HepG2 (cell line): ENCODE results near the gene COMT. TPM values are rescaled to one million over a fixed set of nuclear protein-coding genes. Genes with fewer than 3 reads are reported as not detected.

Source experiments
- ATF2 ChIP-seq: sonication (generic); formaldehyde crosslinking; IDR thresholded peaks from 2 replicates; pipeline ENCODE4 v1.4.0; 2020; ENCODE audit warnings: missing genetic modification reagents
- ATF7-NPFF ChIP-seq: sonication (generic); formaldehyde crosslinking; IDR thresholded peaks from 2 replicates; pipeline ENCODE4 v1.8.1; 2023; ENCODE audit warnings: mild to moderate bottlenecking, low read depth, missing genetic modification reagents, moderate library complexity
- BRF2 ChIP-seq: sonication (generic); formaldehyde crosslinking; IDR thresholded peaks from 2 replicates; pipeline ENCODE4 v1.8.1; 2022; ENCODE audit warnings: mild to moderate bottlenecking, missing genetic modification reagents
- CCDC6 ChIP-seq: sonication (generic); formaldehyde crosslinking; IDR thresholded peaks from 2 replicates; pipeline ENCODE4 v1.8.1; 2022; ENCODE audit warnings: mild to moderate bottlenecking, missing genetic modification reagents, moderate library complexity
- CHD4 ChIP-seq: fragments of 200-600 bp; sonication (generic); IDR thresholded peaks from 2 replicates; pipeline ENCODE4 v1.7.0; 2017; ENCODE audit warnings: mild to moderate bottlenecking, low read length, borderline replicate concordance
- FOSL2 ChIP-seq: sonication (generic); formaldehyde crosslinking; IDR thresholded peaks from 2 replicates; pipeline ENCODE4 v1.4.0; 2020; ENCODE audit warnings: missing genetic modification reagents
- KAT2B ChIP-seq: fragments of 150-350 bp; IDR thresholded peaks from 2 replicates; pipeline ENCODE4 v1.6.1; 2014; ENCODE audit warnings: low read depth, low read length, borderline replicate concordance
- MAF1 ChIP-seq: sonication (generic); formaldehyde crosslinking; IDR thresholded peaks from 2 replicates; pipeline ENCODE4 v1.5.0; 2020; ENCODE audit warnings: missing genetic modification reagents, borderline replicate concordance
- MAX ChIP-seq: IDR thresholded peaks from 2 replicates; pipeline ENCODE4 v1.6.1; 2012; ENCODE audit warnings: inconsistent platforms
- NCOR1 ChIP-seq: fragments of 200-600 bp; sonication (generic); IDR thresholded peaks from 2 replicates; pipeline ENCODE4 v1.7.0; 2017; ENCODE audit warnings: antibody characterized with exemption, low read length, borderline replicate concordance
- RXRA ChIP-seq: sonication (generic); formaldehyde crosslinking; IDR thresholded peaks from 2 replicates; pipeline ENCODE4 v1.5.1; 2020; ENCODE audit warnings: missing genetic modification reagents
- SP1 ChIP-seq, 2 experiments: fragments of 450-650 bp in 1 of 2; sonication (generic) in 1 of 2; formaldehyde crosslinking in 1 of 2; IDR thresholded peaks; 2 replicates each; pipeline versions ENCODE4 v1.4.0 to v1.6.1; 2016 to 2020; ENCODE audit warnings: missing genetic modification reagents in 1 of 2
- SP2 ChIP-seq: sonication (generic); formaldehyde crosslinking; IDR thresholded peaks from 2 replicates; pipeline ENCODE4 v1.5.1; 2020; ENCODE audit warnings: mild to moderate bottlenecking, missing genetic modification reagents
- TFE3 ChIP-seq: IDR thresholded peaks from 2 replicates; pipeline ENCODE4 v1.6.1; 2016
- THAP11 ChIP-seq: IDR thresholded peaks from 2 replicates; pipeline ENCODE4 v1.6.1; 2016; ENCODE audit warnings: missing biosample characterization, missing genetic modification reagents
- ZFY ChIP-seq: sonication (generic); formaldehyde crosslinking; IDR thresholded peaks from 2 replicates; pipeline ENCODE4 v1.4.0; 2020; ENCODE audit warnings: missing genetic modification reagents
- ZNF160 ChIP-seq: sonication (generic); formaldehyde crosslinking; IDR thresholded peaks from 2 replicates; pipeline ENCODE4 v1.8.0; 2022; ENCODE audit warnings: mild to moderate bottlenecking, inconsistent platforms, missing genetic modification reagents
- ZNF350 ChIP-seq: sonication (generic); formaldehyde crosslinking; IDR thresholded peaks from 2 replicates; pipeline ENCODE4 v1.4.0; 2020; ENCODE audit warnings: mild to moderate bottlenecking, low read depth, missing genetic modification reagents, borderline replicate concordance
- polyA plus RNA-seq, 8 experiments: library from polyadenylated mRNA; depleted of rRNA in 3 of 8; stranded (reverse) in 7 of 8; unstranded in 1 of 8; fragments of >200 nt; fragmentation: Illumina TruSeq in 4 of 8; extraction: Trizol in 4 of 8; gene quantifications; 2 replicates each; pipeline versions ENCODE4 v1.2.1 to v1.2.3, GENCODE V29; 2011 to 2016; ENCODE audit warnings: low read depth in 4 of 8, missing spikeins in 1 of 8, mixed read lengths in 1 of 8; ENCODE audit not compliant: insufficient read depth in 1 of 8
- total RNA-seq, 5 experiments: library from RNA; depleted of rRNA; stranded (reverse); fragments of >200 nt; fragmentation: Illumina TruSeq; extraction: Trizol; gene quantifications; 2 replicates each; pipeline ENCODE4 v1.2.3, GENCODE V29; 2016; ENCODE audit warnings: low read depth in 1 of 5
- TF ChIP-seq, protein P1 (sequence below): sonication (generic); formaldehyde crosslinking; IDR thresholded peaks from 2 replicates; pipeline ENCODE4 v1.9.0; 2022; ENCODE audit warnings: low read depth, missing genetic modification reagents
- TF ChIP-seq, protein P2 (sequence below): sonication (generic); formaldehyde crosslinking; IDR thresholded peaks from 2 replicates; pipeline ENCODE4 v1.8.0; 2022; ENCODE audit warnings: missing genetic modification reagents, mild to moderate bottlenecking, moderate library complexity, borderline replicate concordance

Gene COMT
- total and polyA plus RNA-seq, 2 of the 13 experiments (the other 11 are each of a cell fraction or from before 2014, with no cell fraction given), result 156 to 162 TPM

DNA sequence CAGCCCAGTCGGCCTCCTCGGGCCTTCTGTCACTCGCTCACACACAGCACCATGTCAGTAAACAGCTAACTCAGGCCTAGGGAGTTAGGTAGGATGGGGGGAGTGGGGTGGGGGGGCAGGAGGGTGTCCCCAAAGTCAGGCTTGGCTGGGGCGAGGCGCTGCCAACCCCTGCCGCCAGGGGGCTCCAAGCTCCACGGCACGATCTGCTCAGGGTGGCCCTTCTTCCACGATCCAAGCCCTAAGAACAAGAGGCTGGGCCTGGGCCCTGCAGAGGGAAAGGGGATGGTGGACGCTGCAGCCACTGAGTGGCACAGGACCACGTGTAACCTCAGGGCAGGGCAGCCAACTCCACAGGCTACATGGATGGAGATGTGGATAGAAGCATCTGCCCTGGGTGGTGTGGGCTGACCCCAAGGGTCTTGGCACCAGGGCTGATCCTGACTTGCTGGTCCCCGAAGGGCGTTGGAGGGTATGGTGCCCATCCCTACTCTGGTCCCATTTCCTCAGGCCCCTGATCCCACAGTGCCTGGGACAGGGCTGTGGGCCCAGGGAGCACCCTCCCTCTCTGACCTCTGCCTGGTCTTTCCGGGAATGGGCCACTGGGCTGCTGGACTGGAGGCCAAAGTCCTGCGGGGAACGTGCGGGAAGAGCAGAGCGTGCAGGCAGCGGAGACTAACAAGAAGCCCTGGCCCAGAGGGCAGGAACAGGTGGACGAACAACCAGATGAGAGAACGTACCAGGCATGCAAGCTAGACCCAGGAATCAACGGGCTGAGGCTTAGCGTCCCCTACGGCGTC, 29.1 kb downstream of the COMT start (continued):
- no peak for TF ChIP-seq SP1 (IDR thresholded peaks at IDR 0.05)
- peak; percentile 44 for TF ChIP-seq SP1 (CRISPR knock-in tag; IDR thresholded peaks at IDR 0.05)
- TF ChIP-seq ZNF350 (CRISPR knock-in tag), result peak; percentile 82
- TF ChIP-seq, protein P1, sequence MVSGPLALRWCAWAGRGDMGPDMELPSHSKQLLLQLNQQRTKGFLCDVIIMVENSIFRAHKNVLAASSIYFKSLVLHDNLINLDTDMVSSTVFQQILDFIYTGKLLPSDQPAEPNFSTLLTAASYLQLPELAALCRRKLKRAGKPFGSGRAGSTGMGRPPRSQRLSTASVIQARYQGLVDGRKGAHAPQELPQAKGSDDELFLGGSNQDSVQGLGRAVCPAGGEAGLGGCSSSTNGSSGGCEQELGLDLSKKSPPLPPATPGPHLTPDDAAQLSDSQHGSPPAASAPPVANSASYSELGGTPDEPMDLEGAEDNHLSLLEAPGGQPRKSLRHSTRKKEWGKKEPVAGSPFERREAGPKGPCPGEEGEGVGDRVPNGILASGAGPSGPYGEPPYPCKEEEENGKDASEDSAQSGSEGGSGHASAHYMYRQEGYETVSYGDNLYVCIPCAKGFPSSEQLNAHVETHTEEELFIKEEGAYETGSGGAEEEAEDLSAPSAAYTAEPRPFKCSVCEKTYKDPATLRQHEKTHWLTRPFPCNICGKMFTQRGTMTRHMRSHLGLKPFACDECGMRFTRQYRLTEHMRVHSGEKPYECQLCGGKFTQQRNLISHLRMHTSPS, result peak; percentile 84
- TF ChIP-seq TFE3 (CRISPR knock-in tag), result peak; percentile 52; the same call in 1 of the 2 replicates
- TF ChIP-seq, protein P2, sequence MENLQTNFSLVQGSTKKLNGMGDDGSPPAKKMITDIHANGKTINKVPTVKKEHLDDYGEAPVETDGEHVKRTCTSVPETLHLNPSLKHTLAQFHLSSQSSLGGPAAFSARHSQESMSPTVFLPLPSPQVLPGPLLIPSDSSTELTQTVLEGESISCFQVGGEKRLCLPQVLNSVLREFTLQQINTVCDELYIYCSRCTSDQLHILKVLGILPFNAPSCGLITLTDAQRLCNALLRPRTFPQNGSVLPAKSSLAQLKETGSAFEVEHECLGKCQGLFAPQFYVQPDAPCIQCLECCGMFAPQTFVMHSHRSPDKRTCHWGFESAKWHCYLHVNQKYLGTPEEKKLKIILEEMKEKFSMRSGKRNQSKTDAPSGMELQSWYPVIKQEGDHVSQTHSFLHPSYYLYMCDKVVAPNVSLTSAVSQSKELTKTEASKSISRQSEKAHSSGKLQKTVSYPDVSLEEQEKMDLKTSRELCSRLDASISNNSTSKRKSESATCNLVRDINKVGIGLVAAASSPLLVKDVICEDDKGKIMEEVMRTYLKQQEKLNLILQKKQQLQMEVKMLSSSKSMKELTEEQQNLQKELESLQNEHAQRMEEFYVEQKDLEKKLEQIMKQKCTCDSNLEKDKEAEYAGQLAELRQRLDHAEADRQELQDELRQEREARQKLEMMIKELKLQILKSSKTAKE (CRISPR knock-in tag), result peak; percentile 84
- TF ChIP-seq KAT2B, result no peak
- 0 out of 2 replicates have a peak, but pooled peaks have one; percentile 67 for TF ChIP-seq ZNF160
- peak; percentile 81 for TF ChIP-seq NCOR1
- no peak for TF ChIP-seq CHD4
- TF ChIP-seq BRF2 (CRISPR knock-in tag), result peak; percentile 63; the same call in 1 of the 2 replicates
- peak; percentile 71; the same call in 1 of the 2 replicates for TF ChIP-seq CCDC6 (CRISPR knock-in tag)
- 0 out of 2 replicates have a peak, but pooled peaks have one; percentile 18 for TF ChIP-seq ATF7-NPFF (CRISPR knock-in tag)
- peak; percentile 97 for TF ChIP-seq RXRA (CRISPR knock-in tag)
- peak; percentile 68; the same call in 1 of the 2 replicates for TF ChIP-seq ATF2 (CRISPR knock-in tag)
- peak; percentile 91 for TF ChIP-seq MAX
- peak; percentile 51 for TF ChIP-seq THAP11
- TF ChIP-seq SP2, result 0 out of 2 replicates have a peak, but pooled peaks have one; percentile 21
- TF ChIP-seq ZFY (CRISPR knock-in tag), result peak; percentile 47; the same call in 1 of the 2 replicates
- 0 out of 2 replicates have a peak, but pooled peaks have one; percentile 7 for TF ChIP-seq MAF1 (CRISPR knock-in tag)
- TF ChIP-seq FOSL2, result peak; percentile 47
